Measurements from ENCODE around the gene ESD.
"Not testable (repeated sequence)": the region's sequence is repeated elsewhere in the genome, so short reads cannot be mapped to it uniquely, and the experiment has no call there.

DNA sequence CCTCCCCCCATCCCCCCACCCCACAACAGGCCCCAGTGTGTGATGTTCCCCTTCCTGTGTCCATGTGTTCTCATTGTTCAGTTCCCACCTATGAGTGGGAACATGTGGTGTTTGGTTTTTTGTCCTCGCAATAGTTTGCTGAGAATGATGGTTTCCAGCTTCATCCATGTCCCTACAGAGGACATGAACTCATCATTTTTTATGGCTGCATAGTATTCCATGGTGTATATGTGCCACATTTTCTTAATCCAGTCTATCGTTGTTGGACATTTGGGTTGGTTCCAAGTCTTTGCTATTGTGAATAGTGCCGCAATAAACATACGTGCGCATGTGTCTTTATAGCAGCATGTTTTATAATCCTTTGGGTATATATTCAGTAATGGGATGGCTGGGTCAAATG, 41.5 kb downstream of the ESD start:
- TF ChIP-seq, protein P1, sequence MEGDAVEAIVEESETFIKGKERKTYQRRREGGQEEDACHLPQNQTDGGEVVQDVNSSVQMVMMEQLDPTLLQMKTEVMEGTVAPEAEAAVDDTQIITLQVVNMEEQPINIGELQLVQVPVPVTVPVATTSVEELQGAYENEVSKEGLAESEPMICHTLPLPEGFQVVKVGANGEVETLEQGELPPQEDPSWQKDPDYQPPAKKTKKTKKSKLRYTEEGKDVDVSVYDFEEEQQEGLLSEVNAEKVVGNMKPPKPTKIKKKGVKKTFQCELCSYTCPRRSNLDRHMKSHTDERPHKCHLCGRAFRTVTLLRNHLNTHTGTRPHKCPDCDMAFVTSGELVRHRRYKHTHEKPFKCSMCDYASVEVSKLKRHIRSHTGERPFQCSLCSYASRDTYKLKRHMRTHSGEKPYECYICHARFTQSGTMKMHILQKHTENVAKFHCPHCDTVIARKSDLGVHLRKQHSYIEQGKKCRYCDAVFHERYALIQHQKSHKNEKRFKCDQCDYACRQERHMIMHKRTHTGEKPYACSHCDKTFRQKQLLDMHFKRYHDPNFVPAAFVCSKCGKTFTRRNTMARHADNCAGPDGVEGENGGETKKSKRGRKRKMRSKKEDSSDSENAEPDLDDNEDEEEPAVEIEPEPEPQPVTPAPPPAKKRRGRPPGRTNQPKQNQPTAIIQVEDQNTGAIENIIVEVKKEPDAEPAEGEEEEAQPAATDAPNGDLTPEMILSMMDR (CRISPR knock-in tag; IDR thresholded peaks at IDR 0.05) = not testable (repeated sequence)
- TF ChIP-seq MXI1 (IDR thresholded peaks at IDR 0.05; ENCODE audit: borderline replicate concordance, low read depth, low read length); POLR2A (IDR thresholded peaks at IDR 0.05; ENCODE audit: insufficient read depth in 1 of 2, low read depth in 2 of 2, low read length in 2 of 2); ZBTB10 (CRISPR knock-in tag; IDR thresholded peaks at IDR 0.05; ENCODE audit: borderline replicate concordance); GABPA (IDR thresholded peaks at IDR 0.05; ENCODE audit: low read depth, low read length); GABPA (CRISPR knock-in tag; IDR thresholded peaks at IDR 0.05; ENCODE audit: low read depth); KLF11 (CRISPR knock-in tag; IDR thresholded peaks at IDR 0.05); ZNF720 (CRISPR knock-in tag; IDR thresholded peaks at IDR 0.05); PCBP2 (optimal IDR thresholded peaks at IDR 0.05; ENCODE audit: low read depth, low read length, poor library complexity, severe bottlenecking); ZNF263 (CRISPR knock-in tag; IDR thresholded peaks at IDR 0.05): not testable (repeated sequence)
